Heart right ventricle (tissue), 16 donors: ENCODE data around the gene CST3. TPM values are rescaled to one million over a fixed set of nuclear protein-coding genes. Genes with fewer than 3 reads are reported as not detected.
"Not testable (repeated sequence)": the region's sequence is repeated elsewhere in the genome, so short reads cannot be mapped to it uniquely, and the experiment has no call there.

Experiments used
- ATAC-seq, 8 donors: fragments of 200-7000 bp; cut with Tn5 transposase; one replicate each; pipeline ENCODE4 v1.9.1; 2020; ENCODE audit warnings: mild to moderate bottlenecking in 8 of 8, moderate library complexity in 8 of 8, moderate number of reproducible peaks in 1 of 8
- DNase-seq, 2 donors: peaks; one replicate each; pipeline ENCODE4 v3.0.0-alpha.2; 2020
- H3K27ac ChIP-seq, 10 donors: fragments of 200-600 bp; sonication (generic) in 2 of 10; one replicate each; pipeline versions ENCODE4 v1.5.0 to v1.8.0; 2020 to 2022; ENCODE audit warnings: mild to moderate bottlenecking in 3 of 10
- H3K27me3 ChIP-seq, 7 donors: fragments of 200-600 bp; one replicate each; pipeline ENCODE4 v1.8.0; 2021 to 2022; ENCODE audit warnings: mild to moderate bottlenecking in 2 of 7
- H3K36me3 ChIP-seq, 9 donors: fragments of 200-600 bp; sonication (generic) in 1 of 9; one replicate each; pipeline versions ENCODE4 v1.5.0 to v1.8.0; 2020 to 2022; ENCODE audit warnings: mild to moderate bottlenecking in 2 of 9
- H3K4me1 ChIP-seq, 9 donors: fragments of 200-600 bp; sonication (generic) in 1 of 9; one replicate each; pipeline versions ENCODE4 v1.5.0 to v1.8.0; 2020 to 2022; ENCODE audit warnings: mild to moderate bottlenecking in 4 of 9
- H3K4me3 ChIP-seq, 10 donors: fragments of 200-600 bp; sonication (generic) in 2 of 10; one replicate each; pipeline versions ENCODE4 v1.5.0 to v1.8.0; 2020 to 2022; ENCODE audit warnings: mild to moderate bottlenecking in 7 of 10, moderate library complexity in 2 of 10
- H3K9me3 ChIP-seq, 11 donors: fragments of 200-600 bp in 10 of 11; sonication (generic) in 2 of 11; one replicate each; pipeline versions ENCODE4 v1.5.0 to v1.8.0; 2013 to 2022; ENCODE audit warnings: mild to moderate bottlenecking in 2 of 11, control low read depth in 1 of 11, moderate library complexity in 1 of 11
- CTCF ChIP-seq, 9 donors: fragments of 200-600 bp; sonication (generic) in 2 of 9; IDR thresholded peaks; one replicate each; pipeline versions ENCODE4 v1.5.0 to v1.8.0; 2021 to 2022; ENCODE audit warnings: antibody characterized with exemption in 9 of 9, mild to moderate bottlenecking in 5 of 9, moderate library complexity in 1 of 9
- WGBS, 2 donors: extraction: QIAGEN DNeasy Blood & Tissue Kit; methylation state at CpG; one replicate each; pipeline ENCODE4 v1.1.7; 2013; ENCODE audit warnings: inconsistent platforms in 1 of 2; 5-methylcytosine and 5-hydroxymethylcytosine counted together
- intact Hi-C, 10 donors: fragments of 100-400 bp; cut with DNase I; formaldehyde crosslinking; loops; one replicate each; pipeline versions ENCODE4 v1.11.1 to v1.14.2; 2022
- polyA plus RNA-seq, 2 donors: library from polyadenylated mRNA; stranded (reverse); fragments of 200-250 nt; gene quantifications; one replicate each; pipeline ENCODE4 v1.2.3, GENCODE V29; 2013
- total RNA-seq, 10 donors: library from RNA; stranded (reverse); fragmentation: NEBNext Ultra II Directional in 3 of 10; extraction: Animal tissue kit (Norgen Biotek cat#: 25700) in 3 of 10; gene quantifications; one replicate each; pipeline versions ENCODE4 v1.2.1 to v1.2.4, GENCODE V29; 2021 to 2023
- donor health status: Arrhythmogenic right ventricular cardiomyopathy.
- donor health status: ischemic (EF 13 %, LVEDD 7.1; RV severe dilation, severe dysfunction).
- donor health status: healthy with polysubstance abuse.
- donor health status: DM: no; HTN: yes; CAD: no.
- donor health status: DM: no; HTN: no; CAD: no.
- donor health status: ischemic (EF 25% LVEDD 6.9; RV normal size, moderate dysfunction).
- donor health status: ischemic (EF 25% LVEDD 5.7; RV mildly dilated, moderate dysfunction).
- donor health status: healthy.
- donor health status: DM: yes; HTN: yes; CAD: no.
- donor health status: Ischemic cardiomyopathy.
- donor health status: ischemic (EF 35%, LVEDD 5.7; RV mildly dilated, moderate dysfunction).
- donor health status: nonischemic (EF 11% LVEDD 7.7; RV severe dilation, severe dysfunction).
- donor health status: DM: yes; HTN: yes; CAD: no.
- donor health status: PGD.
- donor health status: ischemic (EF 29% LVEDD 5.4; RV normal size, mild dysfunction).
- donor health status: nonischemic (EF 23%, LVEDD 6.1; RV moderate dilation, normal function).

CST3 gene
- total and polyA plus RNA-seq, 12 donors: 395 to 1,066 (median 612) TPM

GRCh38 chr20:23636182-23636907, 1.4 kb downstream of the CST3 start:
- peaks cover 5 to 59% (median 33%) of the 10 kb centered on the region in 9 donors for H3K4me1 ChIP-seq
- ATAC-seq (peak in 1 of 8 donors; percentile 2), DNase-seq (no peak)
- peak overlapping the region; percentile 73 to 100 (median 93) for H3K4me3 ChIP-seq
- H3K36me3 ChIP-seq: peaks cover 0 to 42% (median 15%) of the 10 kb centered on the region in 9 donors
- peak overlapping the region; percentile 92 to 100 (median 98) for H3K27ac ChIP-seq
- no peak for TF ChIP-seq CTCF (IDR thresholded peaks at IDR 0.05)
- H3K9me3 ChIP-seq: no peaks in the 10 kb centered on the region
- intact Hi-C loops: loop anchor here in 5 of 10 donors (2.0 to 10.0 kb wide), 4 partner anchors 32 to 282 kb away; partner anchors contain the start of genes GZF1 (in 2 of the 5), NXT1 (in 2 of the 5) and CST9 (in 1 of the 5)
- no peaks in the 10 kb centered on the region for H3K27me3 ChIP-seq
- 69 to 79% methylated on average over 19 of the region's 19 CpGs for WGBS, 2 donors

DNA sequence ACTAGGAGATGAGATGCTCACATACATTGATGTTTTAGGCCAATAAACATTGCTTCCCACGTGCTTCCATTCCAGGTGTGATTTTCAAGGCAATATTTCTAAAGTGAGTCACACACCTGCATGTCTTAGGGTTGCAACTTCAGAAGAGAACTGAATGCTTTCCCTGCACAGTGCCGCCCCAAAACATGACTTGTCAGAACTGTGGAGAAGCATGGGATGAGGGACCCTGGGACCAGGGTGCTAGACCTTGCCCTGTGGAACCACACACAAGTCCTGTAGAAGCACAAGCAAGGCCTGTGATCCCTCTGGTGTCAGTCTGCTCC, 2.0 kb downstream of the CST3 start:
- intact Hi-C loops: loop anchor here in 5 of 10 donors (2.0 to 10.0 kb wide), 4 partner anchors 31 to 281 kb away; partner anchors contain the start of genes GZF1 (in 2 of the 5), NXT1 (in 2 of the 5) and CST9 (in 1 of the 5)
- 80 to 88% methylated on average over 1 of the region's 2 CpGs for WGBS, 2 donors

GRCh38 chr20:23634985-23635767, 2.6 kb downstream of the CST3 start:
- 54 to 72% methylated on average over 12 of the region's 12 CpGs for WGBS, 2 donors
- intact Hi-C loops: loop anchor here in 5 of 10 donors (10.0 kb wide), 3 partner anchors 60 to 280 kb away; partner anchors contain the start of genes GZF1 (in 2 of the 5) and NXT1 (in 2 of the 5)
- Histone ChIP-seq H3K4me1 (peaks cover 5 to 60% (median 33%) of the 10 kb centered on the region in 9 donors), H3K27me3 (no peaks in the 10 kb centered on the region), H3K9me3 (no peaks in the 10 kb centered on the region), H3K36me3 (peaks cover 0 to 44% (median 15%) of the 10 kb centered on the region in 9 donors), H3K4me3 (peak overlapping the region in 7 of 10 donors; percentile 1 to 96 (median 76)), H3K27ac (peak overlapping the region in 7 of 10 donors; percentile 11 to 99 (median 46))
- DNase-seq (no peak), ATAC-seq (peak in 6 of 8 donors; percentile 1 to 72 (median 20))
- TF ChIP-seq CTCF (IDR thresholded peaks at IDR 0.05): no peak

More for the DNA sequence above, 2.0 kb downstream of the CST3 start:
- Histone ChIP-seq H3K27ac (peak overlapping the region in 9 of 10 donors; percentile 12 to 100 (median 98)), H3K4me1 (peaks cover 5 to 59% (median 33%) of the 10 kb centered on the region in 9 donors), H3K36me3 (peaks cover 0 to 44% (median 15%) of the 10 kb centered on the region in 9 donors), H3K4me3 (peak overlapping the region in 9 of 10 donors; percentile 73 to 100 (median 95))
- not testable (repeated sequence) for H3K9me3 ChIP-seq, DNase-seq, H3K27me3 ChIP-seq, ATAC-seq

GRCh38 chr20:23634044-23634801, 3.5 kb downstream of the CST3 start:
- Histone ChIP-seq H3K27me3 (no peaks in the 10 kb centered on the region), H3K9me3 (no peaks in the 10 kb centered on the region), H3K4me1 (peaks cover 9 to 70% (median 43%) of the 10 kb centered on the region in 9 donors), H3K4me3 (peak overlapping the region in 1 of 10 donors; percentile 76), H3K36me3 (peaks cover 0 to 44% (median 15%) of the 10 kb centered on the region in 9 donors), H3K27ac (peak overlapping the region in 5 of 10 donors; percentile 1 to 99 (median 23))
- no peak for TF ChIP-seq CTCF (IDR thresholded peaks at IDR 0.05)
- WGBS, 2 donors: 81 to 86% methylated on average over 8 of the region's 8 CpGs
- intact Hi-C loops: loop anchor here in 5 of 10 donors (10.0 kb wide), 3 partner anchors 59 to 279 kb away; partner anchors contain the start of genes GZF1 (in 2 of the 5) and NXT1 (in 2 of the 5)
- DNase-seq (no peak), ATAC-seq (no peak)
